OCI-LY3 (cell line): ENCODE results near the gene FAM222B.

Experiments
- CTCF ChIP-seq: fragments of 200-600, 300-600 bp; sonication (generic); IDR thresholded peaks from 2 replicates; pipeline ENCODE4 v1.5.1; 2014; ENCODE audit warnings: antibody characterized with exemption, low read length, low read depth
- EZH2phosphoT487 ChIP-seq: fragments of 200-600 bp; shearing (Covaris generic); IDR thresholded peaks from 2 replicates; pipeline ENCODE4 v1.6.1; 2018; ENCODE audit warnings: antibody characterized with exemption, mixed run types, low read depth

DNA sequence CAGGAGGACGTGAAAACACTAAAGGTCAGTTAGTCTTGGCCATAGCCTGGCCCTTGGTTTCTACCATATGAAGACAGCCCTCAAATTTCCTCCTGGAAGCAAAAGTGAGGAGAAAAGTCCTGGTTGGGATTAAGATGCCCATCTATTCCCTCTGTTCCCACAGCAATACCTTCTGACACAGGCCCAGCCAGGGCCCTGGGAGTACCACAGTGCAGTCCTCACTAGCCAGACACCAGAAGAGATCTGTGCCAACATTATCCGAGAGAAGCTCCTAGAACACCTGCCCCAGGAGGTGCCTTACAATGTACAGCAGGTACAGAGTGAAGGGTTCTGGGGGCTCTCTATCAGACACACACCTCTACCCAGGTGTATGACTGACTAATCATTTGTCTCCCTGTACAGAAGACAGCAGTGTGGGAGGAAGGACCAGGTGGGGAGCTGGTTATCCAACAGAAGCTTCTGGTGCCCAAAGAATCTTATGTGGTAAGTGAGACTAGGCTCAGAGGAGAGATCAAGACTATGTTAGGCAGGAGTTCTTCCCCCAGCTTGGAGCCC, 16.3 kb upstream of the FAM222B start:
- no peak for TF ChIP-seq CTCF
- no peak for TF ChIP-seq EZH2phosphoT487
